Right atrium auricular region (tissue), 2 donors: Measurements from ENCODE around the gene KATNB1. TPM values are rescaled to one million over a fixed set of nuclear protein-coding genes. Genes with fewer than 3 reads are reported as not detected.
A peak's percentile ranks its signal among the peaks of the same experiment; 100 is the strongest.

Experiments
- DNase-seq: peaks from one replicate; pipeline ENCODE4 v3.0.0-alpha.2; 2019; ENCODE audit warnings: low spot score
- H3K27ac ChIP-seq, 2 donors: fragments of 200-600 bp; sonication (generic); 1 replicate in 1 of 2; 2 replicates in 1 of 2; pipeline ENCODE4 v1.5.1; 2016 to 2019
- H3K27me3 ChIP-seq, 2 donors: fragments of 200-600 bp; sonication (generic); one replicate each; pipeline versions ENCODE4 v1.5.1 to v1.6.0; 2017 to 2019
- H3K36me3 ChIP-seq: fragments of 200-600 bp; sonication (generic); one replicate; pipeline ENCODE4 v1.5.1; 2016
- H3K4me1 ChIP-seq, 2 donors: fragments of 200-600 bp; sonication (generic); one replicate each; pipeline versions ENCODE4 v1.5.1 to v1.6.0; 2017 to 2019
- H3K4me3 ChIP-seq, 2 donors: fragments of 200-600 bp; sonication (generic); 1 replicate in 1 of 2; 2 replicates in 1 of 2; pipeline ENCODE4 v1.5.1; 2017 to 2019; ENCODE audit warnings: mild to moderate bottlenecking in 1 of 2, moderate library complexity in 1 of 2
- H3K9me3 ChIP-seq, 2 donors: fragments of 200-600 bp; sonication (generic); one replicate each; pipeline ENCODE4 v1.5.1; 2019
- CTCF ChIP-seq, 2 donors: fragments of 200-600 bp; sonication (generic); IDR thresholded peaks; one replicate each; pipeline ENCODE4 v1.5.1; 2019; ENCODE audit warnings: antibody characterized with exemption in 2 of 2
- total RNA-seq, 2 donors: library from RNA; depleted of rRNA; stranded (reverse); fragments of >200 nt; gene quantifications; one replicate each; pipeline ENCODE4 v1.1.0, GENCODE V29; 2016

Gene KATNB1
- total RNA-seq, 2 donors from 2014 or later: 11.7 TPM

- Histone ChIP-seq H3K36me3 (peaks cover 38% of the 10 kb centered on the region), H3K4me3 (no peak overlapping the region), H3K9me3 (no peaks in the 10 kb centered on the region), H3K4me1 (peaks cover 0 to 17% of the 10 kb centered on the region in 2 donors), H3K27me3 (no peaks in the 10 kb centered on the region), H3K27ac (no peak overlapping the region)
- TF ChIP-seq CTCF (IDR thresholded peaks at IDR 0.05): no peak
- DNase-seq: no peak
Measured at GRCh38 chr16:57755726-57756423, 20.3 kb downstream of the KATNB1 start.

GRCh38 chr16:57756424-57757325 is 21.1 kb downstream of the KATNB1 start:
- no peak overlapping the region for H3K27ac ChIP-seq
- no peak overlapping the region for H3K4me3 ChIP-seq
- H3K9me3 ChIP-seq: no peaks in the 10 kb centered on the region
- TF ChIP-seq CTCF (IDR thresholded peaks at IDR 0.05): no peak
- DNase-seq: no peak
- H3K4me1 ChIP-seq: peaks cover 0 to 17% of the 10 kb centered on the region in 2 donors
- peaks cover 38% of the 10 kb centered on the region for H3K36me3 ChIP-seq
- H3K27me3 ChIP-seq: no peaks in the 10 kb centered on the region

- DNase-seq: peak; percentile 91
- Histone ChIP-seq H3K36me3 (peaks cover 39% of the 10 kb centered on the region), H3K4me1 (peaks cover 0 to 17% of the 10 kb centered on the region in 2 donors), H3K9me3 (no peaks in the 10 kb centered on the region), H3K27me3 (no peaks in the 10 kb centered on the region), H3K27ac (peak overlapping the region in 1 of 2 donors; percentile 25), H3K4me3 (no peak overlapping the region)
- peak; percentile 98 to 99 for TF ChIP-seq CTCF (IDR thresholded peaks at IDR 0.05)
Measured at GRCh38 chr16:57757326-57757786, 21.8 kb downstream of the KATNB1 start.

- DNase-seq: no peak
- H3K9me3 ChIP-seq: no peaks in the 10 kb centered on the region
- peaks cover 0 to 17% of the 10 kb centered on the region in 2 donors for H3K4me1 ChIP-seq
- peak overlapping the region; percentile 25 to 31 for H3K27ac ChIP-seq
- H3K36me3 ChIP-seq: peaks cover 45% of the 10 kb centered on the region
- no peak for TF ChIP-seq CTCF (IDR thresholded peaks at IDR 0.05)
- no peak overlapping the region for H3K4me3 ChIP-seq
- H3K27me3 ChIP-seq: no peaks in the 10 kb centered on the region
Measured at GRCh38 chr16:57757883-57758282, 22.3 kb downstream of the KATNB1 start.

- Histone ChIP-seq H3K36me3 (peaks cover 45% of the 10 kb centered on the region), H3K4me3 (no peak overlapping the region), H3K27ac (peak overlapping the region; percentile 25 to 31), H3K9me3 (no peaks in the 10 kb centered on the region), H3K27me3 (no peaks in the 10 kb centered on the region), H3K4me1 (peaks cover 0 to 17% of the 10 kb centered on the region in 2 donors)
- no peak for TF ChIP-seq CTCF (IDR thresholded peaks at IDR 0.05)
- no peak for DNase-seq
Measured at GRCh38 chr16:57758331-57759117, 23.0 kb downstream of the KATNB1 start.
